Renal cortex interstitium (tissue), 11 donors: ENCODE measurements around the gene ELOA. TPM values are rescaled to one million over a fixed set of nuclear protein-coding genes. Genes with fewer than 3 reads are reported as not detected.
"Not testable (repeated sequence)": the region's sequence is repeated elsewhere in the genome, so short reads cannot be mapped to it uniquely, and the experiment has no call there.

ENCODE experiments used
- DNase-seq, 11 donors: peaks; one replicate each; pipeline ENCODE4 v3.0.0-alpha.2; 2013; ENCODE audit warnings: low read depth in 9 of 11, low spot score in 4 of 11; ENCODE audit errors: extremely low read depth in 1 of 11
- polyA plus RNA-seq, 3 donors: library from polyadenylated mRNA; unstranded; fragments of 120-200 nt; gene quantifications; one replicate each; pipeline ENCODE4 v1.2.1, GENCODE V29; 2013; ENCODE audit not compliant: insufficient read length in 3 of 3

Gene ELOA
- polyA plus RNA-seq, 3 donors: 34.5 to 36.2 (median 35.9) TPM

- DNase-seq: not testable (repeated sequence)
These were observed 51.5 kb downstream of the ELOA start for GRCh38 chr1:23794732-23795182.

DNA sequence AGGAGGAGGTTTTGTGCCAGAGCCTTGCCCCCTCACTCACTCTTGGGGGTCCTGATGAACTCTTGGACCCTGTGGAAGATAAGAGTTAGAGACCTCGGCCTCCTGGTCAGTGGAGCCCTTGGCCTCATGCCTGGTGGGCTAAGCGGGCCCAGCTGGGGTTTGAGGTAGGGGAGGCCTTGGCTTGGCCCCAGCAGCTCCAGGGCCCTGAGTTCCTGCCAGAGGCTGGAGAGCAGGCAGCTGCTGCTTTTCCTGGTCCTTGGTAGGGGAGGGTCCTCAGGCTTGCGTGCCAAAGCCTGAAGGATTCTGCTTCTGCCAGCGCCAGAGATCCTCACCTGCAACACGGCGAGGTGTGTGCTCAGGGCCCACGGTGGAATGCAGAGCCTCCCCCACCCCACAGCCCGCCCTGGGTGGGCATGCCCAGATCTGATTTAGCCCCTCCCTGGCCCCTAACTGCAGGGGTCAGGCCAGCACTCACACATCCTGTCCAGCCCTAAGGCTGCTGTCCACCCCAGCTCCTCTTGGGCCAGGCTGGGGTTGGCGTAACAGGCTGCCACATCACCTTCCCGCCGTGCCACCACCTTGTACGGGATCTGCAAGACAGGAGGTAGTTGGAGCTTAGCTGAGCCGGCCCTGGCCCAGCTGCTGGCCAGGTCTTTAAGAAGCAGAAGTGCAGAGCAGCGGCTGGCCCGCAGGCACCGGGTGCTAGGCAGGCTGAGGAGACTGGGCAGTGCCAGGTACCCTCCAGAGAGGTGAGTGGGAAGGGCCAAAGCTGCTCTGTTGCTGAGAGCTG, 52.6 kb downstream of the ELOA start:
- DNase-seq: no peak

DNA sequence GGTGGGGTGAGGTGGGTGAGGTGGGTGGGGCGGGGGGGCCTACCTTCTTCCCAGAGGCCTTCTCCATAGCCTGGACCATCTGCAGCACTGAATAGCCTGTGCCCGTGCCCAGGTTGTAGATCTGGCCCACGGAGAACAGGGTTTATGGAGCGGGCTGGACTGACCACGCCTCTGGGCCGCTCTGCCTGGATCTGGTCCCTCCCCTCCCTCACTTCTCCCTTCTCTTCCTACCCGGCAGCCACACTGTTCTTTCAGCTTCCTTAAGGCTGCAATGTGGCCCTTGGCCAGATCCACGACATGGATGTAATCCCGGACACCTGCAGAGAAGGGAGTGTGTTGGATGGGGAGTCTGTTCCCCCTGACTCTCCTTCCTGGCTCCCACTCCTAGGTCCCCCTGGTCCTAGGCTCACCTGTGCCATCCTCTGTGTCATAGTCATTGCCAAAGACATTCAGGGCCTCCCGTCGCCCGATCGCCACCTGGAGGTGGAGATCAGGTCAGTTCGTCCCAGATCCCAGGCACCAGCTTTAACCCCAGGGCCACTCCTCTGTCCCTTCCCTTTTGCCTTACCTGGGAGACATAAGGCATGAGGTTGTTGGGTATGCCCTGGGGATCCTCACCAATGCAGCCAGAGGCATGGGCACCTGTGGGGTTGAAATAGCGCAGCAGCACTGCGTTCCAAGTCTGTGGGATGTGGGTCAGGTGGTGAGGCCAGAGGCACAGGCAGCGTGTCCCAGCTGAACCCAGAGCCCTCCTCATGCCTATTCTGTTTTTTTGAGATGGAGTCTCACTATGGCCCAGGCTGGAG, 53.4 kb downstream of the ELOA start:
- DNase-seq: no peak

GRCh38 chr1:23797478-23798448, 54.5 kb downstream of the ELOA start:
- DNase-seq: no peak

GRCh38 chr1:23798662-23799142, 55.4 kb downstream of the ELOA start:
- no peak for DNase-seq

GRCh38 chr1:23799255-23799569, 55.9 kb downstream of the ELOA start:
- no peak for DNase-seq

- DNase-seq: peak in 2 of 11 donors; percentile 14 to 50
These were observed 56.5 kb downstream of the ELOA start for GRCh38 chr1:23799570-23800399.

- peak; percentile 82 to 94 (median 91) for DNase-seq
These were observed 57.4 kb downstream of the ELOA start, which contains the start of gene GALE for GRCh38 chr1:23800400-23801337. GALE (minus strand) TSS chr1:23800754; CDS start chr1:23799007, 1,747 bp downstream.

DNA sequence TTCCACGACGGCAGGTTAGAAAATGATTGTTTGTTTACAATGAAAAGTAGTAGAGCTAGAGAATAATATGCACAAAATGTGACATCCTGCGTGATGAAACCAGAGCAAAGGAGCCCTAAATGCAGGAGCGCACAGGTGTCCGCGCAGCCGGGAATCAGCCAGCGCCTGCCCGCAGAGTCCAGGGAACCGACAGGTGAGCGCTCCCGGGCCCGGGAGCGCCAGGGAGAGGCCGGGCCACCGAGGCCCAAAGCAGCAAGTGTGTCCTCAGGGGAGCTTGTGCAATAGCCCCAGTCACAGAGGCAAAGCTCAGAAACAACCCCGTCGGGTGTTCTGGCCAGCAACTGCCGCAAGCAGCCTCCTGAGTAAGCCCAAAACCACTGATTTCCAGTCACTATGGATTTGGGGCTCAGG, 58.1 kb downstream of the ELOA start:
- no peak for DNase-seq

DNA sequence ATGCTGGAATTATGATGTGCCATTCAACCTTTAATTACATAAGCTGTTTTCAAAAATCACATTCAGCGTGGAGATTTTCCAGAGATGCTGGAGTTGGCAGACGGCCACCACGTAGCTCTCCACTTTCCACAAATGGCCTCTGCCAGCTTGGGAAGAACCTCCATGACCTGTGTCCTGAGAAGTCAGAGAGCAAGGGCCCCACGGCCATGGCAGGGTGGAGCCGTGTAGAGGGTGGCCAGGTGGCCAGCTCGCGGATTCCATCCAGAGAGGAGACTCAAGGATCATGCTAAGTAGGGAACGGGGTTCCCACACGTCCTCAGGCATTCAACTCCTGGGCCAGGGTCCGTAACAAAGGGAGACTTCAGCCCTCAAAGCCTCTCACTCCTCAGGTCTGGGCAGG, 58.6 kb downstream of the ELOA start:
- DNase-seq: no peak

GRCh38 chr1:23802809-23803342, 59.6 kb downstream of the ELOA start:
- not testable (repeated sequence) for DNase-seq

- DNase-seq: no peak
These were observed 60.4 kb downstream of the ELOA start for GRCh38 chr1:23803674-23804073.

GRCh38 chr1:23804183-23804835, 61.0 kb downstream of the ELOA start:
- no peak for DNase-seq

- DNase-seq: no peak
These were observed 61.8 kb downstream of the ELOA start for GRCh38 chr1:23805025-23805424.

DNA sequence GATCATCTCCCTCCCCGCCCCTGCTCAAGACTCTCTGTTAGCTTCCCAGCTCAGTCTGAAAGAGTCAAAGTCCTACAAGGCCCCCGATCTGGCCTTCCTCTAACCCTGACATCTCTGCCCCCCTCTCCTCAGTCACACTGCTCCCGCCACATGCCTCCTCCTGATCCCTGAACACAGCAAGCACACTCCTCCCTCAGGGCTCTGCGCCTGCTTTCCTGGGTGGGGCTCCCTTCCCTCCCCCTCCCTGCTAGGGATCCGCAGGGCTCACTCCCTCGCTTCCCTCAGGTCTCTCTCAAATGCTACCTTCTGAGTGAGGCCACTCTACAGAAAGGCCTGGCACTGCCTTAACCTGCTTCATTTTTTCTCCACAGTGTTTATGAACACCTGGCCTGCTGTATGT, 63.0 kb downstream of the ELOA start:
- no peak for DNase-seq

GRCh38 chr1:23807453-23807852, 64.2 kb downstream of the ELOA start:
- DNase-seq: no peak
